HG03378 (cell line): ENCODE results near the gene CCDC7.
"Not testable (repeated sequence)": the region's sequence is repeated elsewhere in the genome, so short reads cannot be mapped to it uniquely, and the experiment has no call there.

ENCODE experiments used
- ATAC-seq: cut with Tn5 transposase; IDR thresholded peaks from one replicate; pipeline ENCODE4 v1.9.1; 2021; ENCODE audit warnings: mild to moderate bottlenecking, moderate library complexity; ENCODE audit not compliant: unreplicated experiment

CCDC7 gene

GRCh38 chr10:32548208-32548607 lies 102.3 kb downstream of the CCDC7 start:
- ATAC-seq, result no peak

DNA sequence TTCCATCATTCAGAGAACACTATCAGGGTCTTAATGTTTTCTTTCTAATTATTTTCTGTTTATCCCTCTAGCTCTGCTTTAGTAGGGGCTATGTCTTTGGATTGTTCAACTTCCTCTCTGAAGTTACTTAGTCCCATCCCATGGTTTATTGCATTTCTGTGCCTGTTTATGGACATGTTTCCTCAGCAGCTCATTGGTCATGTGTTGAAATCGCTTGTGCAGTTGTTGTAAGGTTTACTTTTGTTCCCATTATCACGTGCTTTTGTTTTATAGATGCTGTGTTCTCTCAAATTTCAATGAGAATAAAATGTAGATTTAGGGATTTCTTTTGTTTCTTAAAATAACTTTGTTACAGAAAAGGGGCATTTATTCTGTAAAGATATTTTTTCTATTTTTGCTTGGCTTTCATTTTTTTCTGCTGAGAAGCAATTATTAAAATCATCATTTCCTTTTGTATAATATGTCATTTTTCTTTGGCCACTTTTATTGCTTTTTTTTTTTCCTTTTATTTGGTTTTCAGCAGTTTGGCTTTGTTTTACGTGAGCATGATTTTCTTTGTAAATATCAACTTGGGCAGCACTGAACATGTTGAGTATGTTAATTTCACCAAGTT lies 110.9 kb downstream of the CCDC7 start:
- no peak for ATAC-seq

- not testable (repeated sequence) for ATAC-seq
These were observed 116.8 kb downstream of the CCDC7 start for GRCh38 chr10:32562695-32563094.

GRCh38 chr10:32577448-32577847 lies 131.5 kb downstream of the CCDC7 start:
- no peak for ATAC-seq

DNA sequence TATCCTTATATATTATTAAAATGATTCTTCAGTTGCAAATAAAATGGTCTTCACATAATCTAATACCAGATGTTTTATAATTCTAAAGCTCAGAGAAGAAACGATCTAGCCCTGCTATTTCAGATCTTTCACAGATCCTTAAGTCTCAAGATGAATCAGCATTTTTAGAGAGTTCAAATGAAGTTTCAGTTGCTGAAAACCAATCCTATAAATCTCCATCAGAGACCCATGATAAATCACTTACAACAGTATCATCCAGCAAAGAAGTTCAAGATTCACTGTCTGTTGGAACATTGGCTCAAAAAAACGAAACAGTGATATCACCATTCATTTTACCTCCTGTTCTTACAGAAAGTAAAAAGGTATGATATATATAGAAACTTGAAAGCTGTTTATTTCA lies 137.0 kb downstream of the CCDC7 start:
- ATAC-seq, result no peak

DNA sequence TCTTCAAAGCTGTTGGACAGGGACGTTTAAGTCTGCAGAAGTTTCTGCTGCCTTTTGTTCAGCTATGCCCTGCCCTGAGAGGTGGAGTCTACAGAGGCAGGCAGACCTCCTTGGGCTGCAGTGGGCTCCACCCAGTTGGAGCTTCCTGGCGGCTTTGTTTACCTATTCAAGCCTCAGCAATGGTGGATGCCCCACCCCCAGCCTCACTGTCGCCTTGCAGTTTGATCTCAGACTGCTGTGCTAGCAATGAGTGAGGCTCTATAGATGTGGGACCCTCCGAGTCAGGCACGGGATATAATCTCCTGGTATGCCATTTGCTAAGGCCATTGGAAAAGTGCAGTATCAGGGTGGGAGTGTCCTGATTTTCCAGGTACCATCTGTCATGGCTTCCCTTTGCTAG lies 152.1 kb downstream of the CCDC7 start:
- not testable (repeated sequence) for ATAC-seq

DNA sequence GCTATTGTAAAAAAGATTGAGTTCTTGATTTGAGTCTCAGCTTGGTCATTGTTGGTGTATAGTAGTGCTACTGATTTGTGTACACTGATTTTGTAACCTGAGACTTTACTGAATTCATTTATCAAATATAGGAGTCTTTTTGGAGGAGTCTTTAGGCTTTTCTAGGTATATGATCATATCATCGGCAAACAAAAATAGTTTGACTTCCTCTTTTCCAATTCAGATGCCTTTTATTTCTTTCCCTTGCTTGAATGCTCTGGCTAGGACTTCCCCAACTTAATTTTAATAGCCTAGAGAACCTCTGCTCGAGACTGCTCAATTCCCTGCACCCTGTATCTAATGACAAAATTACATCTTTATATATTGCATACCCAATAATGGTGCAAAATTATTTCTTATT lies 154.4 kb downstream of the CCDC7 start:
- no peak for ATAC-seq

DNA sequence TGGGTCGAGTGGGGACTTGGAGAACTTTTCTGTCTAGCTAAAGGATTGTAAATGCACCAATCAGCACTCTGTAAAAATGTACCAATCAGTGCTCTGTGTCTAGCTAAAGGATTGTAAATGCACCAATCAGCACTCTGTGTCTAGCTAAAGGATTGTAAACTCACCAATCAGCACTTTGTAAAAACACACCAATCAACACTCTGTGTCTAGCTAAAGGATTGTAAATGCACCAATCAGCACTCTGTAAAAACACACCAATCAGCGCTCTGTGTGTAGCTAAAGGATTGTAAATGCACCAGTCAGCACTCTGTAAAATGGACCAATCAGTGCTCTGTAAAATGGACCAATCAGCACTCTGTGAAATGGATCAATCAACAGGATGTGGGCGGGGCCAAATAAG lies 155.6 kb downstream of the CCDC7 start:
- not testable (repeated sequence) for ATAC-seq

GRCh38 chr10:32605787-32606186 lies 159.8 kb downstream of the CCDC7 start:
- no peak for ATAC-seq

DNA sequence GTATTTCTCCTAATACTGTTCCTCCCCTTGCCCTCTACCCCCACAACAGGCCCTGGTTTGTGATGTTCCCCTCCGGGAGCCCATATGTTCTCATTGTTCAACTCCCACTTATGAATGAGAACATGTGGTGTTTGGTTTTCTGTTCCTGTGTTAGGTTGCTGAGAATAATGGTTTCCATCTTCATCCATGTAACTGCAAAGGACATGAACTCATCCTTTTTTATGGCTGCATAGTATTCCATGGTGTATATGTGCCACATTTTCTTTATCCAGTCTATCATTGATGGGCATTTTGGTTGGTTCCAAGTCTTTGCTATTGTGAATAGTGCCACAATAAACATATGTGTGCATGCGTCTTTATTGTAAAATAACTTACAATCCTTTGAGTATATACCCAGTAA lies 164.6 kb downstream of the CCDC7 start:
- ATAC-seq, result not testable (repeated sequence)

DNA sequence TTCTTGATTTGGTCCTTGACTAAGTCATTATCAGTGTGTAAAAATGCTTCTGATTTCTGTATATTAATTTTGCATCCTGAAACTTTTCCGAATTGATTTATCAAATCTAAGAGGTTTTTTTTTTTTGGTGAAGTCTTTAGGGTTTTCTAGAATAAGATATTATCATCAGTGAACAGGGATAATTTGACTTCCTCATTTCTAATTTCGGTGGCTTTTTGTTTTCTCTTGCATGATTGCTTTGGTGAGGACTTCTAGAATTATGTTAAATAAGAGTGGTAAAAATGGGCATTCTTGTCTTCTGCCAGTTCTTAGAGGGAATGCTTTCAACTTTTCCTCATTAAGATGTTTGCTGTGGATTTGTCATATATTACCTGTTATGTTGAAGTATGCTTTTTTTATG lies 170.5 kb downstream of the CCDC7 start:
- ATAC-seq, result no peak

DNA sequence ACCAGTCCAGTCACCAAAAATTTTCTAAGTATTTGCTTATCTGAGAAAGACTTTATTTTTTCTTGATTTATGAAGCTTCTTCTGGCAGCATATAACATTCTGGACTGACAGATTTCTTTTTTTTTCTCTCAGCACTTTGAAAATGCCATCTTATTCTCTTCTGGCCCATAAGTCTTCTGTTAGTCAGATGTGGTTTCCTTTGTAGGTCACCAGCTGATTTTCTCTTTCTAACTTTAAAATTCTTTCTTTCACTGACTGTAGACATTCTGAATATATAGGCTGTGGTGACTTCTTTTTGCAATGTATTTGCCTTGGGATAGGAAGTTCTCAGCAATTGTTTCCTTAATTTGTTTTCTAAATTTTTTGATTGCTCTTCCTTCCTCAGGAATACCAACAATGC lies 172.5 kb downstream of the CCDC7 start:
- ATAC-seq, result no peak

- ATAC-seq, result no peak
These were observed 176.0 kb downstream of the CCDC7 start for GRCh38 chr10:32621969-32622368.

DNA sequence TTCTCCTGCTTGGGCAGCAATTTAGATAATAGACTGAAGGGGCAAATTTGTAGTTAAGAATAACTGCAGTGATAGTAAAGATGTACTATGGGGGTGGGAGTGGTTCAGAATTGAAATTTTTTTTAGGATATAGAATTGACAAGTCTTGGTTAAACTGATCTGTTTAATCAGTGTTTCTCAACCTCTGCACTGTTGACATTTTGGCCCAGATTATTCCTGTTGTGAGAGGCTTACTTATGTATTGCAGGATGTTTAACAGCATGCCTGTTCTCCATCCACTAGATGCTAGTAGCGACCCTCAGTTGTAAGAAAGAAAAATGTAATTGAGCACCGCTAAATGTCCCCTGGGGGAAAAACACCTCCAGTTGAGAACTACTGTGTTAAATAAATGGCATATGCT lies 176.5 kb downstream of the CCDC7 start:
- no peak for ATAC-seq

DNA sequence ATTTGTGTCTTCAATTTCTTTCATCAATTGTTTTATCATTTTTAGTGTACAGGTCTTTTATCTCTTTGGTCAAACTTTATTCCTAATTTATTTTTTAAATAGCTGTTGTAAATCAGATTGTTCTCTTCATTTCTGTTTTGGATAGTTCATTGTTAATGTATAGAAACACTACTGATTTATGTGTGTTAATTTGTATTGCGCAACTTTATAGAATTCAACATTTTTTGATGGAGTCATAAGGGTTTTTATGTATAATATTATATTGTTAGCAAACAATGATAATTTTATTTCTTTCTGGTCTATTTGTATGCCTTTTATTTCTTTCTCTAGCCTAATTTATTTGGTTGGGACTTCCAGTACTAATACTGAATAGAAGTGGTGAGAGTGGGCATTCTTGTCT lies 181.2 kb downstream of the CCDC7 start:
- ATAC-seq, result no peak

GRCh38 chr10:32629910-32630309 lies 184.0 kb downstream of the CCDC7 start:
- no peak for ATAC-seq

DNA sequence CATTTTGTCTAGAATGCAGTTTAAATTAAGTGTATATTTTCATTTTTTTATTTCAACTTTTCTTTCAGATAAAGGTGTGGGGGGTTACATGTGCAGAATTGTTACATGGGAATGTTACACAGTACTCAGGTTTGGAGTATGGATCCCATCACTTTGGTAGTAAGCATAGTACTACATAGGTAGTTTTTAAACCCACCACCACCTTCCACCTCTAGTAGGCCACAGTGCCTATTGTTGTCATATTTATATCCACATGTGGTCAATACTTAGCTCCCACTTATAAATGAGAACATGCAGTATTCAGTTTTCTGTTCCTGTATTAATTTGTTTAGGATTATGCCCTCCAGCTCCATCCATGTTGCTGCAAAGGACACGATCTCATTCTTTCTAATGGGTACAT lies 200.6 kb downstream of the CCDC7 start:
- no peak for ATAC-seq

DNA sequence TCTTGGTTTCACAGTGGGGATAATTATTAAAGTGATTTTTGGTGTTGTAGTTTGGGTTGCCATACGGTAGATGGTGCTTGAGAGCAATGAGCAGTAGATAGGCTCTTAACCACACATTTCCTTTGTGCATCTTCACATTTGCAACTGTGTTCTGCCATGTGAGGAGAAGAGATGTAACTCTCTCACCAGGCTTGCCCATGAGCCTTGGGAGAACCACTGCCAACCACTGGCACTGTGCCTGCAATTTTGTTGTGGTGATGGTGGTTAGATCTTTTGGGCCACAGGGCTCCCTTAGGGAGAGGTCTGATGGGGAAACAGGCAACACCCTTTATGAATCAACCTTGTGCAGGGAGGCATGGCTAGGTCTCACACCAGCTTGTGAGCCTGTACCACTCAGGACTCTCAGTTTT lies 204.3 kb downstream of the CCDC7 start:
- ATAC-seq, result peak; percentile 79

- not testable (repeated sequence) for ATAC-seq
These were observed 211.5 kb downstream of the CCDC7 start for GRCh38 chr10:32657430-32657829.

GRCh38 chr10:32661346-32661745 lies 215.4 kb downstream of the CCDC7 start:
- ATAC-seq, result no peak

- no peak for ATAC-seq
These were observed 235.0 kb downstream of the CCDC7 start for GRCh38 chr10:32680803-32681557.

GRCh38 chr10:32684291-32684690 lies 238.4 kb downstream of the CCDC7 start:
- ATAC-seq, result no peak

GRCh38 chr10:32687116-32687515 lies 241.2 kb downstream of the CCDC7 start:
- no peak for ATAC-seq
